Keratinocyte (primary cell): Measurements from ENCODE around the gene PCMTD2. TPM values are rescaled to one million over a fixed set of nuclear protein-coding genes. Genes with fewer than 3 reads are reported as not detected.

Experiments
- polyA plus RNA-seq, 5 experiments: library from polyadenylated mRNA; depleted of rRNA in 3 of 5; stranded (reverse) in 3 of 5; stranded (forward) in 1 of 5; unstranded in 1 of 5; fragments of >200 nt; gene quantifications; 1 replicate in 1 of 5; 2 replicates in 3 of 5; 3 replicates in 1 of 5; pipeline versions ENCODE4 v1.2.1 to v1.2.3, GENCODE V29; 2011 to 2012; ENCODE audit warnings: missing spikeins in 2 of 5, low read depth in 1 of 5, low replicate concordance in 1 of 5
- small RNA-seq, 3 experiments: library from RNA; depleted of rRNA; stranded (forward); fragments of <200 nt; gene quantifications; one replicate each; pipeline ENCODE3, GENCODE V24; 2012; ENCODE audit warnings: low read depth in 3 of 3, low replicate concordance in 1 of 3; ENCODE audit not compliant: insufficient read length in 3 of 3

The PCMTD2 gene
- polyA plus RNA-seq, 1 donor (not counting 4 experiments of a cell fraction or from before 2014, with no cell fraction given) = 25.8 TPM

Small RNA genes within 50 kb of the gene (small RNA-seq; reads per million reads assigned to genes)
- 0 reads per million in 3 experiments for gene AL137028.2

Other genes starting within 250 kb of the PCMTD2 start
- 0.06 to 0.08 TPM (median 0.06 TPM) in 3 replicates for gene C20orf204, start 219.6 kb upstream of the PCMTD2 start, polyA plus RNA-seq
- not detected in 3 replicates for gene SOX18, start 206.1 kb upstream of the PCMTD2 start, polyA plus RNA-seq
- 8.4 to 13.1 TPM (median 9.1 TPM) in 3 replicates for gene TCEA2, start 192.6 kb upstream of the PCMTD2 start, polyA plus RNA-seq
- 11.6 to 17.4 TPM (median 11.8 TPM) in 3 replicates for gene RGS19, start 176.2 kb upstream of the PCMTD2 start, polyA plus RNA-seq
- 0.25 to 0.54 TPM (median 0.32 TPM) in 3 replicates for gene OPRL1, start 175.7 kb upstream of the PCMTD2 start, polyA plus RNA-seq
- gene LKAAEAR1, start 171.3 kb upstream of the PCMTD2 start, polyA plus RNA-seq = not detected in 3 replicates
- gene NPBWR2, start 148.2 kb upstream of the PCMTD2 start, polyA plus RNA-seq = not detected in 3 replicates
- not detected in 3 replicates for gene MYT1, start 91.3 kb upstream of the PCMTD2 start, polyA plus RNA-seq